Large intestine (tissue), 3 donors: ENCODE measurements around the gene LRRC46. TPM values are rescaled to one million over a fixed set of nuclear protein-coding genes. Genes with fewer than 3 reads are reported as not detected.

Experiments used
- DNase-seq, 2 donors: peaks; one replicate each; pipeline versions ENCODE4 v3.0.0 to v3.0.0-alpha.2; 2013
- H3K27ac ChIP-seq: one replicate; pipeline ENCODE4 v1.5.1; 2013; ENCODE audit warnings: low read length
- H3K27me3 ChIP-seq: 2 replicates; pipeline ENCODE4 v1.6.1; 2013; ENCODE audit warnings: low read length; ENCODE audit not compliant: control insufficient read depth, insufficient read depth
- H3K36me3 ChIP-seq: 2 replicates; pipeline ENCODE4 v1.6.1; 2013; ENCODE audit warnings: low read length; ENCODE audit not compliant: control insufficient read depth, insufficient read depth
- H3K4me1 ChIP-seq: one replicate; pipeline ENCODE4 v1.6.1; 2013; ENCODE audit warnings: low read length; ENCODE audit not compliant: control insufficient read depth, insufficient read depth
- H3K4me3 ChIP-seq: one replicate; pipeline ENCODE4 v1.5.1; 2013; ENCODE audit warnings: low read length
- H3K9me3 ChIP-seq: one replicate; pipeline ENCODE4 v1.6.1; 2013; ENCODE audit warnings: mild to moderate bottlenecking, low read depth, low read length, moderate library complexity; ENCODE audit not compliant: control insufficient read depth
- WGBS: methylation state at CpG from one replicate; pipeline ENCODE4 v1.1.5; 2013; ENCODE audit warnings: low lambda C conversion rate; ENCODE audit not compliant: insufficient coverage; 5-methylcytosine and 5-hydroxymethylcytosine counted together
- polyA plus RNA-seq: library from polyadenylated mRNA; unstranded; fragments of 120-200 nt; gene quantifications from one replicate; pipeline ENCODE4 v1.2.1, GENCODE V29; 2013

The LRRC46 gene
- polyA plus RNA-seq, 1 donor, result 1.5 TPM

- H3K27me3 ChIP-seq, result no peaks in the 10 kb centered on the region
- peaks cover 18% of the 10 kb centered on the region for H3K4me1 ChIP-seq
- peak overlapping the region; percentile 79 for H3K4me3 ChIP-seq
- no peaks in the 10 kb centered on the region for H3K9me3 ChIP-seq
- H3K36me3 ChIP-seq, result peaks cover 34% of the 10 kb centered on the region
- DNase-seq, result no peak
- H3K27ac ChIP-seq, result no peak overlapping the region
- WGBS, result no CpG with 5 or more reads among the region's 7 CpGs
Observed at GRCh38 chr17:47831934-47832327, 461 bp downstream of the LRRC46 start.

GRCh38 chr17:47834756-47835155 is 3.3 kb downstream of the LRRC46 start:
- no peaks in the 10 kb centered on the region for H3K9me3 ChIP-seq
- DNase-seq, result no peak
- H3K27ac ChIP-seq, result no peak overlapping the region
- H3K4me1 ChIP-seq, result peaks cover 42% of the 10 kb centered on the region
- 80% methylated on average over 1 of the region's 5 CpGs for WGBS
- no peak overlapping the region for H3K4me3 ChIP-seq
- H3K36me3 ChIP-seq, result peaks cover 40% of the 10 kb centered on the region
- no peaks in the 10 kb centered on the region for H3K27me3 ChIP-seq

- Histone ChIP-seq H3K9me3 (no peaks in the 10 kb centered on the region), H3K27me3 (no peaks in the 10 kb centered on the region), H3K4me3 (no peak overlapping the region), H3K36me3 (peaks cover 40% of the 10 kb centered on the region), H3K4me1 (peaks cover 39% of the 10 kb centered on the region), H3K27ac (no peak overlapping the region)
- no CpG with 5 or more reads among the region's 6 CpGs for WGBS
- no peak for DNase-seq
Observed at GRCh38 chr17:47836601-47837000, 5.1 kb downstream of the LRRC46 start.

DNA sequence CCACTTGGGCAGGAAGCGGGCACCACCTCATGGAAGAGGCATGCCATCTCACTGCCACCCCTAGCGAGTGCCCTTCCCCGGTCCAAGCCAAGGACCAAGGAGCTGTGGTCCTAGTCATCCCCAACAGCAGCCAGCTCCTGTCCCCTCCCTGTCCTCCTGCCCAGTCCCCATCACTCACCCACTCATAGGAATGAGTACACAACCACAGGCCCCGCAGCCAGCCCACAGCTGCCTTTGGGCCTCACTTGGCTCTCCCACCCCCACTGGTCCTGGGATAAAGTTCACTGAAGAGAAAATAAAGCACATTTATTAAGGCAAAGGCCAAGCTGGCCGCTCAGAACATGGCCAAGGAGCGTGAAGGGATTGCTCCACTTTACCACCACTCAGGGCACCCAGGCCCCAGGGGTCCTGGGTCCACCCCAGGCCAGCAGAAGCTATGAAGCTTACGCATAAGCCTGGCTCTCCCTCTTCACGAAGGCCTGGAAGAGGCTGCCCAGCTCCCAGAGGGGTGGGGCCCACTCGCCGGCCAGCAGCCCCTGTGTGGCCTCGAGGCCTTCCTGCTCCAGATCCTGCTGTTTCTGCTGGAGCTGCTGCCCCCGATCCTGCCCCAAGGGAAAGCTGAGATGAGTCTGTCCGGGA is 6.0 kb downstream of the LRRC46 start:
- H3K27me3 ChIP-seq, result no peaks in the 10 kb centered on the region
- peaks cover 40% of the 10 kb centered on the region for H3K36me3 ChIP-seq
- DNase-seq, result peak; percentile 70
- H3K9me3 ChIP-seq, result no peaks in the 10 kb centered on the region
- H3K4me1 ChIP-seq, result peaks cover 41% of the 10 kb centered on the region
- H3K27ac ChIP-seq, result peak overlapping the region; percentile 5
- H3K4me3 ChIP-seq, result no peak overlapping the region
- WGBS, result no CpG with 5 or more reads among the region's 13 CpGs

DNA sequence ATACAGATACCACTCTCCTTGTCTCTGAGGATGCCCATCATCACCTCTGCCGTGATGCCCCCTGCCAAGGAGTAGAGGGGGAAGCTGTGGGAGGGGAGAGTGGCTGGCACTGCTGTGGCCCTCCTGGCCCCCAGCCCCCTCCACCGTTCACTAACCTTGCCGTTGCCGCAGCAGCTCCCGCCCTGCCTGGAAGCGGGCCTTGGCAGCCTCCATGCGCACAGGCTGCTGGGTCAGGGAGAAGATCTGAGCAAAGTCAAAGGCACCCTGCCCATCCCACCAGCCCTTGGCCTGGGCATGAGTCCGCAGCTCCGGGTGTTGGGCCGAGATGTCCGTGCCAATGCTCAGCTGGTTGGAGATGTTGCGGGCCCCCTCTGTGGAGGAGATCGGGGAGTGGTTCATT is 7.2 kb downstream of the LRRC46 start:
- no CpG with 5 or more reads among the region's 13 CpGs for WGBS
- no peak for DNase-seq
- Histone ChIP-seq H3K36me3 (peaks cover 40% of the 10 kb centered on the region), H3K4me3 (no peak overlapping the region), H3K27me3 (no peaks in the 10 kb centered on the region), H3K27ac (no peak overlapping the region), H3K9me3 (no peaks in the 10 kb centered on the region), H3K4me1 (peaks cover 50% of the 10 kb centered on the region)

DNA sequence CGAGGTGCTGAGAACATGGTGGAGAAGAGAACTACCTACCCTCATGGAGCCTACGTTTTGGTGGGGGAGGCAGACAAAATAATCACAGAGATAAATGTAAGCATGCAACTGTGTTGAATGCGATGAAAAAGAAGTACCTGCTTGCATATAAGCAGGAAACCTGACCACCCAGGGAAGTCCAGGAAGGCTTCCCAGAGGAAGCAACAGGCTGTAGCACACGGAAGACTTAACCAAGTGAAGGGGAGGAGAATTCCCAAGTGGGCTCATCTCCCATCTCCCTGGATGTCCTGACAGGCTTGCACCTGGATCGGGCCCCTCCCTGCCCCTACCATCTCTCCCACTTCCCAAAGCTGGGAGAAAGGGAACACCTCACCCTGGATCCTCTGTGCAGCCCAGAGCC is 7.6 kb downstream of the LRRC46 start:
- Histone ChIP-seq H3K27ac (no peak overlapping the region), H3K4me3 (no peak overlapping the region), H3K36me3 (peaks cover 40% of the 10 kb centered on the region), H3K4me1 (peaks cover 55% of the 10 kb centered on the region), H3K9me3 (no peaks in the 10 kb centered on the region), H3K27me3 (no peaks in the 10 kb centered on the region)
- DNase-seq, result no peak
- no CpG with 5 or more reads among the region's 5 CpGs for WGBS

GRCh38 chr17:47840001-47840741 is 8.7 kb downstream of the LRRC46 start:
- no CpG with 5 or more reads among the region's 17 CpGs for WGBS
- Histone ChIP-seq H3K9me3 (no peaks in the 10 kb centered on the region), H3K36me3 (peaks cover 38% of the 10 kb centered on the region), H3K27me3 (peaks cover 2% of the 10 kb centered on the region), H3K27ac (peak overlapping the region; percentile 76), H3K4me3 (peak overlapping the region; percentile 96), H3K4me1 (peaks cover 65% of the 10 kb centered on the region)
- peak; percentile 38 to 71 for DNase-seq

GRCh38 chr17:47840742-47841487 is 9.4 kb downstream of the LRRC46 start, which contains the start of gene SCRN2:
Gene SCRN2, minus strand, starts transcription at chr17:47841273. Its CDS starts 430 bp downstream, at chr17:47840843.
- H3K4me3 ChIP-seq, result peak within 1 kb of the TSS; percentile 96
- no peaks in the 10 kb centered on the region for H3K9me3 ChIP-seq
- H3K36me3 ChIP-seq, result peaks cover 31% of the 10 kb centered on the region
- peak within 1 kb of the TSS; percentile 76 for H3K27ac ChIP-seq
- peaks cover 65% of the 10 kb centered on the region for H3K4me1 ChIP-seq
- WGBS, result no CpG with 5 or more reads among the region's 55 CpGs
- DNase-seq, result peak; percentile 87 to 94
- peaks cover 2% of the 10 kb centered on the region for H3K27me3 ChIP-seq

GRCh38 chr17:47841488-47842291 is 10.2 kb downstream of the LRRC46 start:
- H3K36me3 ChIP-seq, result peaks cover 23% of the 10 kb centered on the region
- WGBS, result no CpG with 5 or more reads among the region's 16 CpGs
- H3K4me3 ChIP-seq, result no peak overlapping the region
- no peaks in the 10 kb centered on the region for H3K9me3 ChIP-seq
- H3K4me1 ChIP-seq, result peaks cover 65% of the 10 kb centered on the region
- peak overlapping the region; percentile 76 for H3K27ac ChIP-seq
- peaks cover 9% of the 10 kb centered on the region for H3K27me3 ChIP-seq
- peak in 1 of 2 donors; percentile 49 for DNase-seq

GRCh38 chr17:47843391-47843730 is 11.9 kb downstream of the LRRC46 start:
- Histone ChIP-seq H3K27me3 (peaks cover 25% of the 10 kb centered on the region), H3K4me3 (no peak overlapping the region), H3K27ac (peak overlapping the region; percentile 5), H3K4me1 (peaks cover 53% of the 10 kb centered on the region), H3K9me3 (peaks cover 3% of the 10 kb centered on the region), H3K36me3 (peaks cover 8% of the 10 kb centered on the region)
- DNase-seq, result no peak
- no CpG with 5 or more reads among the region's 6 CpGs for WGBS
